Measurements from ENCODE around the gene ACTN4. TPM values are rescaled to one million over a fixed set of nuclear protein-coding genes. Genes with fewer than 3 reads are reported as not detected.

The ACTN4 gene
- total RNA-seq, 1 experiment from 2014 or later = 3,297 TPM

DNA sequence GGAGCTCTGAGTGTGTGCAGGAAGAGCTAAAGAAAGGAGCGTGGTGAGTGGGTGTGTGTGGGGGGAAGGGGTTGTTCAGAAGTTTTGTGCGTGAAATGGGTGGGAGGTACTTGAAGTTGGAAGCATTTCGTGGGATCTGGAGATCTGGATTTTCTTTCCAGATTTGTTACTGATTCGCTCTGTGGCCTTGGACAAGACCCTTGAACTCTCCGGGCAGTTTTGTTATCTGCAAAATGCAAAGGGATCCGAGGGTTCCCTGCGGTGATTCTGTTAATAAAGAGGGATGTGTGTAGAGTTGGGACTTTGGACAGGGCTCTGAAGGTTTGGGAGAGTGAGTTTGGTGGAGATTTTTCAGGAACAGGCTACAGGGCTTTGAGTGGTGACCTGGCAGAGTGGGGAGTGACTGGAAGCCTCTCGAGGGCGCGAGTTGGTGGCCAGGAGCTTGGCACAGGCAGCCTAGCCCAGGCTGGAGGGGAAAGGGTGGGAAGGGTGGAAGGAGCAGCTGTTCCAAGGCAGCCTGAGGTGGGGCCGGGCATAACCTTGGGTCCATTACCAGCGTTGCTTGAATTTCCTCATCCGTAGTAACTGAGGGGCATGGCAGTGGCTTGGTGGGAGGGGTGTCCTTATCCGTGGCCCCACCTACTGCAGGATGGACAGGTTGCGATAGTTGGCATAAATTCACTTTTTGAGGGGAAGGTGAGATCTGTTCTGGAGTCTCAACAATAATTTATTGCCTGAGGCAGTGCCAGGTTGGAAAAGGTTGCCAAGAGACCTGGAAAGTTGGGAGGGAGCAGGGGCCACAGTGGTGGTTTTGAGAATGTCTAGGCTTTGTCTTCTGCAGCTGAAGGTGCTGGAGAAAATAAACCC, 2.1 kb downstream of the ACTN4 start:
- H3K4me3 ChIP-seq (ENCODE audit: low read depth in 2 of 2, low read length in 2 of 2) = peak overlapping the region; percentile 50 to 68
- CTCF ChIA-PET = interaction anchor here (0.6 to 1.4 kb wide), 9 partner anchors 13 to 1667 kb away, joined by 3 to 8 read pairs (median 4); partner anchors contain the start of gene SAMD4B
- no peaks in the 10 kb centered on the region for H3K27me3 ChIP-seq (ENCODE audit: control insufficient read depth, insufficient read depth, low read length)
- DNase-seq (ENCODE audit: low read depth, low spot score) = no peak
- H3K27ac ChIP-seq (ENCODE audit: low read length) = peak overlapping the region; percentile 96
- TF ChIP-seq TCF7L2 (IDR thresholded peaks at IDR 0.05; ENCODE audit: low read depth, low read length) = no peak; the same call in 1 of the 2 replicates
- no peak for TF ChIP-seq SIN3A (IDR thresholded peaks at IDR 0.05; ENCODE audit: borderline replicate concordance, insufficient read depth, low read depth, low read length)
- TF ChIP-seq, protein P1, sequence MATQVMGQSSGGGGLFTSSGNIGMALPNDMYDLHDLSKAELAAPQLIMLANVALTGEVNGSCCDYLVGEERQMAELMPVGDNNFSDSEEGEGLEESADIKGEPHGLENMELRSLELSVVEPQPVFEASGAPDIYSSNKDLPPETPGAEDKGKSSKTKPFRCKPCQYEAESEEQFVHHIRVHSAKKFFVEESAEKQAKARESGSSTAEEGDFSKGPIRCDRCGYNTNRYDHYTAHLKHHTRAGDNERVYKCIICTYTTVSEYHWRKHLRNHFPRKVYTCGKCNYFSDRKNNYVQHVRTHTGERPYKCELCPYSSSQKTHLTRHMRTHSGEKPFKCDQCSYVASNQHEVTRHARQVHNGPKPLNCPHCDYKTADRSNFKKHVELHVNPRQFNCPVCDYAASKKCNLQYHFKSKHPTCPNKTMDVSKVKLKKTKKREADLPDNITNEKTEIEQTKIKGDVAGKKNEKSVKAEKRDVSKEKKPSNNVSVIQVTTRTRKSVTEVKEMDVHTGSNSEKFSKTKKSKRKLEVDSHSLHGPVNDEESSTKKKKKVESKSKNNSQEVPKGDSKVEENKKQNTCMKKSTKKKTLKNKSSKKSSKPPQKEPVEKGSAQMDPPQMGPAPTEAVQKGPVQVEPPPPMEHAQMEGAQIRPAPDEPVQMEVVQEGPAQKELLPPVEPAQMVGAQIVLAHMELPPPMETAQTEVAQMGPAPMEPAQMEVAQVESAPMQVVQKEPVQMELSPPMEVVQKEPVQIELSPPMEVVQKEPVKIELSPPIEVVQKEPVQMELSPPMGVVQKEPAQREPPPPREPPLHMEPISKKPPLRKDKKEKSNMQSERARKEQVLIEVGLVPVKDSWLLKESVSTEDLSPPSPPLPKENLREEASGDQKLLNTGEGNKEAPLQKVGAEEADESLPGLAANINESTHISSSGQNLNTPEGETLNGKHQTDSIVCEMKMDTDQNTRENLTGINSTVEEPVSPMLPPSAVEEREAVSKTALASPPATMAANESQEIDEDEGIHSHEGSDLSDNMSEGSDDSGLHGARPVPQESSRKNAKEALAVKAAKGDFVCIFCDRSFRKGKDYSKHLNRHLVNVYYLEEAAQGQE (IDR thresholded peaks at IDR 0.05; ENCODE audit: insufficient read depth in 1 of 2, low read depth in 2 of 2, low read length in 1 of 2) = no peak
- no peak for TF ChIP-seq CTCF (IDR thresholded peaks at IDR 0.05)
- TF ChIP-seq POLR2AphosphoS5 (IDR thresholded peaks at IDR 0.05; ENCODE audit: low read depth, low read length) = no peak
- in situ Hi-C loops (cut with HindIII; ENCODE audit: low pct_unique_long_range_greater_than_20kb, low sequenced_read_pairs) = loop anchor here (25.0 kb wide), 2 partner anchors 1138 to 1688 kb away; partner anchors contain the start of genes C19orf47, LEUTX and PLD3
- peaks cover 37% of the 10 kb centered on the region for H3K4me1 ChIP-seq (ENCODE audit: control insufficient read depth, insufficient read depth, low read length)
- intact Hi-C loops (cut with micrococcal nuclease; ENCODE audit: unreplicated experiment) = loop anchor here (5.0 to 10.0 kb wide), 3 partner anchors 78 to 285 kb away; partner anchors contain the start of genes MRPS12 and SARS2
- POLR2A ChIA-PET = interaction anchor here (0.5 to 3.0 kb wide), 16 partner anchors 8 to 642 kb away, joined by 3 to 23 read pairs (median 4); no protein-coding TSS in a partner anchor
- ATAC-seq = peak; percentile 49
- no peaks in the 10 kb centered on the region for H3K9me3 ChIP-seq (ENCODE audit: control insufficient read depth, insufficient read depth, low read depth, low read length)
- no peaks in the 10 kb centered on the region for H3K36me3 ChIP-seq (ENCODE audit: control insufficient read depth, insufficient read depth, low read length)
- BruUV-seq (replicated peaks) = TSS peak; percentile 76

- CTCF ChIA-PET = interaction anchor here (0.6 to 1.4 kb wide), 5 partner anchors 109 to 1655 kb away, joined by 3 to 6 read pairs (median 4); no protein-coding TSS in a partner anchor
- DNase-seq (ENCODE audit: low read depth, low spot score) (no peak), ATAC-seq (peak; percentile 6)
- intact Hi-C loops (cut with micrococcal nuclease; ENCODE audit: unreplicated experiment) = loop anchor here (5.0 to 10.0 kb wide), 3 partner anchors 77 to 285 kb away; partner anchors contain the start of genes MRPS12 and SARS2
- TF ChIP-seq POLR2AphosphoS5 (IDR thresholded peaks at IDR 0.05; ENCODE audit: low read depth, low read length) (no peak), TCF7L2 (IDR thresholded peaks at IDR 0.05; ENCODE audit: low read depth, low read length) (0 out of 2 replicates have a peak, but pooled peaks have one; percentile 39)
- H3K4me3 ChIP-seq (ENCODE audit: low read depth in 2 of 2, low read length in 2 of 2) = peak overlapping the region; percentile 50 to 68
- peaks cover 44% of the 10 kb centered on the region for H3K4me1 ChIP-seq (ENCODE audit: control insufficient read depth, insufficient read depth, low read length)
- H3K27ac ChIP-seq (ENCODE audit: low read length) = peak overlapping the region; percentile 96
- POLR2A ChIA-PET = interaction anchor here (0.7 to 3.0 kb wide), 10 partner anchors 9 to 42 kb away, joined by 3 to 23 read pairs (median 4); no protein-coding TSS in a partner anchor
- no TSS peak for BruUV-seq (replicated peaks)
- in situ Hi-C loops (cut with HindIII; ENCODE audit: low pct_unique_long_range_greater_than_20kb, low sequenced_read_pairs) = loop anchor here (25.0 kb wide), 2 partner anchors 1137 to 1687 kb away; partner anchors contain the start of genes C19orf47, LEUTX and PLD3
- no peaks in the 10 kb centered on the region for H3K9me3 ChIP-seq (ENCODE audit: control insufficient read depth, insufficient read depth, low read depth, low read length)
- no peaks in the 10 kb centered on the region for H3K27me3 ChIP-seq (ENCODE audit: control insufficient read depth, insufficient read depth, low read length)
- H3K36me3 ChIP-seq (ENCODE audit: control insufficient read depth, insufficient read depth, low read length) = no peaks in the 10 kb centered on the region
Observed at GRCh38 chr19:38650172-38650775, 2.8 kb downstream of the ACTN4 start.

Data from Panc1 (cell line).